GM21528 (cell line): Measurements from ENCODE around the gene IQUB.
A peak's percentile ranks its signal among the peaks of the same experiment; 100 is the strongest.
"Not testable (repeated sequence)": the region's sequence is repeated elsewhere in the genome, so short reads cannot be mapped to it uniquely, and the experiment has no call there.

Experiments used
- ATAC-seq: cut with Tn5 transposase; IDR thresholded peaks from one replicate; pipeline ENCODE4 v1.9.1; 2021; ENCODE audit warnings: mild to moderate bottlenecking, moderate library complexity; ENCODE audit not compliant: unreplicated experiment, low FRiP score

Gene IQUB

GRCh38 chr7:123534383-123535260 lies at the start of gene IQUB:
Gene IQUB, minus strand, starts transcription at chr7:123534595. Its CDS starts 22,255 bp downstream, at chr7:123512340.
- peak; percentile 86 for ATAC-seq

- ATAC-seq: no peak
These were observed 49.4 kb upstream of the IQUB start for GRCh38 chr7:123583821-123584220.

- ATAC-seq: no peak
These were observed 46.7 kb upstream of the IQUB start for GRCh38 chr7:123581162-123581459.

- ATAC-seq: peak; percentile 81
These were observed 46.2 kb upstream of the IQUB start for GRCh38 chr7:123580406-123581161.

- ATAC-seq: no peak
These were observed 45.0 kb upstream of the IQUB start for GRCh38 chr7:123579416-123579815.

DNA sequence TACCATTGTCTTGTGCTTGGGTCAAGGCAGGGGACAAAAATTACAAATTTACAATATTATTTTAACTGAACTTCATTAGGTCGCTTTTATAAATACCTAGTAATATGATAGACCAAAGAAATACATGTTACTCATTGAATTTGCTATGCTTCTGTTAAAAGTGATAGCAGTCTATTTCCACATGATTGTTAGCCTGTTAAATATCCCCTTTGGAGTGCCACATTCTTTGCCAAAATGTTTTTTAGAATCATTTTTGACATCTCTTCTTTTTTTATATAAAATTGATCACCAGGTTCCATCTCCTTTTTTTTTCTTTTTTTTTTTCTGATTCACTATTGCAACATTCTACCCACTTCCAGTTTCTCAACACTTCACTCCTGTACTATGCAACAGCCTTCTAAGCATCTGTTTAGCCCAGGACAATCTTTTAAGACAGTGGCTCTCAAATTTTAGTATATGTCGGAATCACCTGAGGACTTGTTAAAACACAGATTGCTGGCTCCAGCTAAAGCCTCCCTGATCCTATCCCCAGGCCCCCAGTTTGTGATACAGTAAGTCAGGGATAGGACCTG lies 39.6 kb upstream of the IQUB start:
- ATAC-seq: no peak

DNA sequence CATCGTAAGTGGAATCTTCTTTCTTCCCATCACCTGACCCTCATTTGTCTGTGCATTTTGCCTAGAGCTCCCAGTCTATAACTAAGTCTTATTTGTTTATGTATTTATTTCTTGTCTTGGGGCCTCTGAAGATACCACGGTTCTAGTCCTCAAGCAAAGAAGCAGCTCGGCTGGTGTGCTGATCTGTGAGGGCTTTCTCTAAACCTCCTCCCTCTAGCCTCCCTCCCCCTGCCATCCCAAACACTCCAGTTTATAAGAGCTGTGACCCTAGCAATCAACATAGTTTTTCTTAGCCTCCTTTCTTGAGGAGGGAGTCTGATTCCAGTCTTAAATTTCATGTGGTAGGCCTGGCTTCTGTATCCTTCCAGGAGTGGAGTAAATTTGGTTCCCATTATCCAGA lies 38.9 kb upstream of the IQUB start:
- no peak for ATAC-seq

DNA sequence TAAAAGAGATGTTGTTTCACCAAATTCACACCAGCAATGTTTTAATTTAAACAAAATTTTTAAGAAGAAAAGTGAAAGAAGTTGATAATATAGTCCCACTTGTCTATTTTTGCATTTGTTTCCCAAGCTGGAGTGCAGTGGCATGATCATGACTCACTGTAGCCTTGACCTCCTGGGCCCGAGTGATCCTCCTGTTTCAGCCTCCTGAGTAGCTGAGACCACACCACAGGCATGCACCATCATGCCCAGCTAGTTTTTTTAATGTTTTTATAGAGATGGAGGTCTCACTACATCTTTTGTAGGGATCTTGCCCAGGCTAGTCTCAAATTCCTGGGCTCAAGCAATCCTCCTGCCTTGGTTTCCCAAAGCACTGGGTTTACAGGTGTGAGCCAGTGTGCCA lies 37.3 kb upstream of the IQUB start:
- ATAC-seq: no peak

DNA sequence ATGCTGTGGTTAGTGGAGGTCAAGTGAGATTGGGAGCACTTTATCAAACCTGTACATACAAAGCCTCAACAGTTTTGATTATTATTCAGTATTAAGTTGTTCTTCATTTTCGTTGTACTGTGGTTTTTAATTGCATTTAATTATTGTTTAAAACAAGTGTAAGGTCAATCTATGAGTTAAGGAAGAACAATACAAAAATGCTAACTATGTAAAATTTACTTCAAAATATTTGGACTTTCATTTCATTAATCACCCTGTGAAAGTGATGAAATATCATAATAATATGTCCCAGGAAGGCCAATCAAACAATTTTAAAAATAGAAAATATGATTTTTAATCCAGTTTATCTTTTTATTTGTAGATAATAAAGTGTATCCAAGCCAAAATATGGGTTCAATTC lies 36.8 kb upstream of the IQUB start:
- no peak for ATAC-seq

DNA sequence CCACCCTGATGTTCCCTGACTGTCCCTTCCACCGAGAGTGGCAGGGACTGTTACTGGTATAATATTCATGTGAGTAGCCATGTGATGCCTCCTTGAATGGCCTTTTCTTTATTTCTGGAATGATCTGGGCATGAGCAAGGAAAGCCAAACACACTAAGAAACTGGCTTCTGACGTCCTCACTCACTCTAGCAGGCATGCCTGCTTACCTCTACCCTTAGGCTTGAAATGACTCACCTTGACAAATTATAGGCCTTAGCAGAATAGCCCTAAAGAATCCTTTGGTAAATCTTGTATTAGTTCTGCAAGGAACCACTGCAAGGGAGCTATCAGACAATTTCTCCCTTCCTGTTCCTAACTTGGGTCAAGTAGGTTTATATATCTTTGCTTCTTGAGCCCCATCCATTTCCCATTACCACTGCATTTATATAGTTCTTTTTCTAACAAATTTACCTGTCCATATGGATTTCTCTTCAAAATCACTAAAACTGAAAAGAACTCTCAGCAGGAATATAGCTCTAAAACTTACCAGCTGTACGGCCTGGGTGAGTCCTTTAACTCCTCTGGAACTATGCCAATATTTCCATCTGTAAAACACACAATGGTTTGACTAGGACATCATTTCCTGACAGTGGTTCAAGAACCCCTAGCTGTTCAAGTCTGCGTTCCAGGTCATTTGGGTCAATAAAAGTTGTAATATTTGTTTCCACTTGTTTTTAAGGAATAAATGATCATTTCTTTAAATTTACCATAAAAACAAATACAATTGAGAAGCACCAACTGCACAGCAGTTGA lies 36.2 kb upstream of the IQUB start:
- ATAC-seq: no peak

DNA sequence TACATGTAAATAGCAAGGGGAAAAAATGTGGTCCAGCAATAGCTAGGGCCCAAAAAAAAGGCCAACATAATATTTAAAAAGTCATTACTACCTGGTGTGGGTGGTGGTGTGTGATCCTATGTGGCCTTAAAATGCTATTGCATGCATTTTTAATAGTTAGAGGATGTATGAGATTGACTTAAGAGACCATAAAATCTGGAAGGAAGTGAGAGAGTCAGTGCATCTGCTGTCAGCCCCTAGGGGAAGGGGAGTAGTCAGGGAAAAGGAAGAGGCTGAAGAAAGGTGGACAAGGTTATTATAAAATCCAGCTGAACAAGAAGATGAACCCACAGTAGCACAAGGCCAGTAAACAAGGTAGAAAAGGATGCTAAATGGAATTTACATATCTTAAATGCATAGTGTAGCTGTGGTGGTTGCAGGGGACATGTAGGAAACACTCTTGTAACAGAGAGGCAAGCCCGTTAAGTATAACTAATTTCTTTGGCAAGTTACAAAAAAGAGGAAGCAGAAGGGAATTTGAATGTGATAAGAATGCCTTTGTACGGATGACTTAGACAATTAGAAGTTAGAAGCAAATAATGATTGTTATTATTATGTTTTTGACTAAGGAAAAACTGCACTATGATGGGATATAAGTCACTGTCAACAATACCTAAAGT lies 35.1 kb upstream of the IQUB start:
- no peak for ATAC-seq

- ATAC-seq: no peak
These were observed 27.7 kb upstream of the IQUB start for GRCh38 chr7:123562121-123562520.

DNA sequence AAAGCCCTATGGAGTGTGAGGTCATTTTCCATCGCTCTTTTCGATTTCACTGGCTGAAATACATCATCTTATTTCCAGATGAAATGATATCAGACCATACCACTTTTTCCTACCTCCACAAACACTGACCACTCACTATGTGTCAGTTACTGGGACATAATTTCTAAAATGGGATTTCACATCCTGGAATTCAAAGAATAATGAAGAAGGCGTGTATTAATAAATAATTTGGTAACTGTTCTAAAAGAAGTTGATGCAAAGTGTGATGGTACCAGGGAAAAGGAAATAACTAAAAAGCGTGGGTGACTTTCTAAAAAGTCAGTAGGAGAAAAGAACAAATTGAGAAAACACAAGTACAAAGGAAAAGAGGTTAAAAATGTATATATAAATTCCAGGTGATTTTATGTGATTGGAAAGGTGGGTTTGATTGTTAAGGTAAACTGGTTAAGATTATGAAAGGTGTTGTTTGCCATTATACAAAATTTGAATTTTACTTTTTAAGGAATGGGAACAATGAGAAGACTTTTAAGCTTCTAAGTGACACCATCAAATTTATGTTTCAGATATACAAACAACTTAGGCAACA lies 24.0 kb upstream of the IQUB start:
- no peak for ATAC-seq

DNA sequence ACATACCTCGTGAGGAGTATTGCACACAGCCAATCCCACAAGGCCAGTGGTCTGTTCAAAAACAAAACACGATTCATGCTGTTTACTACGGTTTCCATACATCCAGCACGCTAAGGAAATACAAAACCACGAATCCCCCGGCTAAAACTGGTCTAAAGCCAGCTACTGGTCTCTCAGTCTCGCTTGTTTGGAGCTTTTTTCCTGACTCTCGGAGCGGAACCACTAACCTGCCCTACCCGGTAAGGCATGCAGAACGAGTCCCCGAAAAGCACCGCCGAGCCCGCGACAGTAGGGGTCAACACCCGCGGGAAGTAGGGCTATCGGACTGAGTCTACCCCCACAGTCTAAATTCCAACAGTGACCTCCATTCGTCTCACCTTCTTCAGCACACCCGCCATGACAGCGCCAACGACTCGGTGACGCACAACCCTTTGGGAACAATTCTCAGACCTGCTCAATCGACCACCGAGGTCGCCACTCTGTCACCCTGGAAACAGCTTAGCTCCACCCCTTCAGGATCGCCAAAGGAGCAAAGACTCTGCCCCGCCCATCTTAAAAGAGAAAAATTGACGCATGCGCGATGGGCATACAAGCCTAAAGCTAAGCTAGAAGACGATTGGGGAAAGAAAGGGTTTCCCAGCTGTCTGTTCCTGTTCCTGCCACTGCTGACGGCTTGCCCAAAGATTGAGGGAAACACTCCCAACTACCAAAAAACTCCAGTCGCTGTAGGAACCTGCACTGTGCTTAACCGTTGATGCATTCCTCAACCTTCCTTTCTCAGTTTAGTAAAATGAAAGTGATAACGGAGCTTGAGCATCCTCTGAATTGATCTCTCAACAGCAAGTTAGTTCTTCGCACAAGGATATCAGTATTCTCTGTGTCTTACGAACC lies 23.2 kb upstream of the IQUB start, which contains the start of gene NDUFA5:
NDUFA5 (minus strand) TSS at position 421 of the 891 bp plus-strand sequence; CDS start at position 398, 23 bp downstream.
- peak; percentile 99 for ATAC-seq

DNA sequence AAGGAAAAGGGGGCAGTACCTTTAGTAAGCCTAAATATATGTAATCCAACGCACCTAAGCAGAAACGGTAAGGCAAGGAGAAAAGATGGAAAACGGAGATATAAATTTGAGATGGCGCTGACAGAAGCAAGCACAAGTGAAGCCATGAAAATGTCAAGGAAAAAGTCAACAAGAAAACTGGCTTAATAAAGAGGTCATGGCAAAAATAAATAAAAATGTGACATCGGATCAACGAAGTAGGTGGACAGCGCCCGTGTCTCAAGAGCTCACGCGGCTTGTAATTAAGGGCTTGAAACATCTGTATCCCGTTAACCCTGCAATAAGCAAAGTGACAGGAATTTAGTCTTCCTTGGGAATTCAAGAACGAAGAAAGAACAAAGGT lies 22.6 kb upstream of the IQUB start:
- ATAC-seq: no peak

DNA sequence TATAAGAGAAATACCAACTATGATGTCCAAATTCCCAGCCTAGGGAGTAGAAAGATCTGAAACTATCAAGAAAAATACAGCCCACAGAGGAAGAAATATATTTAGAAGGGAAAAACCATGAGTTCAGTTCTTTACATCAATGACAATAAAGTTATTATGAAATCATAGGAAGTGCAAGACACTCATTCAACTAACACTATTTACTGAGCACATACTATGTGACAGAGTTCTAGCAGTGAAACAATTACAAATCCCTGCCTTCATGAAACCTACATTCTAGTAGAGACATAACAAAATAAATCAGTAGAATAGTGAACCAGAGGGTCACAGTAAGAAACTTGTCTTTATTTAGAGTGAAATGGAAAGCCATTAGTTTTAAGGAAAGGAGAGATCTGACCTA lies 21.1 kb upstream of the IQUB start:
- no peak for ATAC-seq

GRCh38 chr7:123553159-123553558 lies 18.8 kb upstream of the IQUB start:
- ATAC-seq: no peak

- ATAC-seq: no peak
These were observed 18.2 kb upstream of the IQUB start for GRCh38 chr7:123552641-123553040.

GRCh38 chr7:123552134-123552533 lies 17.7 kb upstream of the IQUB start:
- ATAC-seq: not testable (repeated sequence)
